ENCODE results near the gene GDF2.

DNA sequence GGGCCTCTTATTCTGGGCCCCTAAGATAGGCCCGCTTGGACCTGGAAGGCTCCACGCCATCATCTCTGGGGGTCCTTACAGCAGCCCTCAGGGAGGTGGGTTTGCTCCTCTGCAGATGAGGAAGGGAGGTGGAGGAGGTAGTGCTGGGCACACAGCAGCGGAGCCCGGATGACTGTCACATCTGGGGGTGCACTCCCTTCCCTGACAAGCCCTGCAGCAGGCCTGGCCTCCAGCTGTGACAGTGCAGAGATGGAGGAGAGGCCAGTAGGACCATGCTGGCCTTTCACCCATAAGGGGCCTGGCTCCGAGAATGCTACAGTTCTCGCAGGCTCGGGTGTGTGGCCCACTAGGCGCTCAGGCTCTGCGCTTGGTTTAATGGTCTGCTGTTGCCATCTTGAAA is 9.2 kb downstream of the GDF2 start:
- TF ChIP-seq, protein P1, sequence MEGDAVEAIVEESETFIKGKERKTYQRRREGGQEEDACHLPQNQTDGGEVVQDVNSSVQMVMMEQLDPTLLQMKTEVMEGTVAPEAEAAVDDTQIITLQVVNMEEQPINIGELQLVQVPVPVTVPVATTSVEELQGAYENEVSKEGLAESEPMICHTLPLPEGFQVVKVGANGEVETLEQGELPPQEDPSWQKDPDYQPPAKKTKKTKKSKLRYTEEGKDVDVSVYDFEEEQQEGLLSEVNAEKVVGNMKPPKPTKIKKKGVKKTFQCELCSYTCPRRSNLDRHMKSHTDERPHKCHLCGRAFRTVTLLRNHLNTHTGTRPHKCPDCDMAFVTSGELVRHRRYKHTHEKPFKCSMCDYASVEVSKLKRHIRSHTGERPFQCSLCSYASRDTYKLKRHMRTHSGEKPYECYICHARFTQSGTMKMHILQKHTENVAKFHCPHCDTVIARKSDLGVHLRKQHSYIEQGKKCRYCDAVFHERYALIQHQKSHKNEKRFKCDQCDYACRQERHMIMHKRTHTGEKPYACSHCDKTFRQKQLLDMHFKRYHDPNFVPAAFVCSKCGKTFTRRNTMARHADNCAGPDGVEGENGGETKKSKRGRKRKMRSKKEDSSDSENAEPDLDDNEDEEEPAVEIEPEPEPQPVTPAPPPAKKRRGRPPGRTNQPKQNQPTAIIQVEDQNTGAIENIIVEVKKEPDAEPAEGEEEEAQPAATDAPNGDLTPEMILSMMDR (IDR thresholded peaks at IDR 0.05 in 4 of 5, conservative IDR thresholded peaks at IDR 0.05 in 1 of 5) = no peak
- TF ChIP-seq POLR2A (IDR thresholded peaks at IDR 0.05) = no peak
